SK-MEL-5 (cell line): ENCODE data around the gene XAGE3. TPM values are rescaled to one million over a fixed set of nuclear protein-coding genes. Genes with fewer than 3 reads are reported as not detected.
"Not testable (repeated sequence)": the region's sequence is repeated elsewhere in the genome, so short reads cannot be mapped to it uniquely, and the experiment has no call there.

Experiments
- DNase-seq: peaks from one replicate; pipeline ENCODE4 v3.0.0-alpha.2; 2016; ENCODE audit warnings: low read depth, low spot score
- in situ Hi-C: cut with HindIII; loops from 2 replicates; pipeline ENCODE4 v1.10.0; 2016; ENCODE audit warnings: low sequenced_read_pairs, high pct_unique_total_duplicates, low pct_unique_long_range_greater_than_20kb
- total RNA-seq: library from RNA; depleted of rRNA; stranded (reverse); fragments of >200 nt; shearing (Covaris generic); gene quantifications from 2 replicates; pipeline ENCODE4 v1.2.3, GENCODE V29; 2014; rRNA removed

Gene XAGE3
- total RNA-seq, 1 experiment from 2014 or later = not detected

- no peak for DNase-seq
- in situ Hi-C loops = no loop called here
Observed at GRCh38 chrX:52865343-52865998, 2.4 kb downstream of the XAGE3 start.

DNA sequence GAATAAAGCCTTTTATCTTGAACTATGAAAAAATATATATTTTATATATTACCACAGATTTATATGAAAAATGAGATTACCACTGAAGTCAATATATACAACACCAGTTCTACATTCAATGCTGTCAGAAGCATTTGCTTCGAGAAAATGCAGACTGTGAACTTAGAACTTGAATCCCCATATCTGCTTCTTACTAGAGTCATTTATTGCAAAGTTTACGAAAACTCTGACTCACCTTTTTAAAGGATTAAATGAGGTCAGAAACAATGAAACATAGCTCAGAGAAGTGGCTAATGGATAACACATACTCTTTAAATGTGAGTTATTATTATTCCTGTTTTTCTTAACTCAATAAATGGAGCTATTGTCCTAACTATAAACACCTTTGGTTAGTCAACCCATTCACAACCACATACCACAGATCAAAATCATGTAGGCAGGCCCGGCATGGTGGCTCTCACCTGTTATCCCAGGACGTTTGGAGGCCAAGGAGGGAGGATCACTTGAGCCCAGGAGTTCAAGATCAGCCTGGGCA is 10.8 kb downstream of the XAGE3 start:
- in situ Hi-C loops, DNase-seq: not testable (repeated sequence)

GRCh38 chrX:52852110-52852860 is 15.6 kb downstream of the XAGE3 start:
- in situ Hi-C loops = no loop called here
- DNase-seq = no peak

GRCh38 chrX:52843619-52844018 is 24.3 kb downstream of the XAGE3 start:
- in situ Hi-C loops, DNase-seq: not testable (repeated sequence)

DNA sequence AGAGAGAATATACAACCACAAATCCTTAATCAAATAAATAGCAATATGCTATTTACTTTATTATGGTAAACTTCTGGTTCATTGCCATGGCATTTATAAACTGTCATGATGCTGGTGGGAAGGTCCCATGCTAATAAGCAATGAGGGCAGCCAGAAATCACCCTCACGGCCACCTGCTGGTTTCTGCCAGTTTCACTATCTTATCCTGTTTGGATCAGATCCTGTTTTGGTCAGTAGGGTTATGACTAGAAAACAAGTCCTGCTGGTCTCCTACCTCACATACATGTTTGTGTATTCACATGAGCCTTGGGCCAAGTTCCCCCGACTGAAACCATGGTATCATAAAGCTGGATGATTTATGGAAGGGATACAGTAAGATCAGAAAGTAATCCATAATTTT is 28.7 kb downstream of the XAGE3 start:
- no peak for DNase-seq
- in situ Hi-C loops = no loop called here

- in situ Hi-C loops = no loop called here
Observed at GRCh38 chrX:52830551-52830950, 37.3 kb downstream of the XAGE3 start.

DNA sequence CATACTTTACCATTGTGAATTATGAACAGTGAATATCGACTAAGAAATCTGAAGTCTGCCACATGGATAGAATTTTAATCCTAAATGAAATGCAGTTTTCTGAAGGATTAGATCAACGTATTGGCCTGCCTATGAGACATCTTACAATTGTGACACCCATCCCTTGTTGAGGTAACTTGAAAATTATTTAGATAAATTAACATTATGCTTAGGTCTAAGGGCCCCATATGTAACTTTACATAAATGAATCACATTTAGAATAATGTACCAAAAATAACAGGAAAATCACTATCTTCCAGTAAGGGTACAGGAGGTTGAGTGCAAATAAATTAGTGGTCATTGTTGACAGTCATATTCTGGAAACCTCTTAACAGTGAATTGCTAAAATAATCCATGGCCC is 43.3 kb downstream of the XAGE3 start:
- DNase-seq = no peak
- in situ Hi-C loops = no loop called here

More at GRCh38 chrX:52830551-52830950, 37.3 kb downstream of the XAGE3 start:
- no peak for DNase-seq

GRCh38 chrX:52821079-52821760 is 46.7 kb downstream of the XAGE3 start:
- in situ Hi-C loops = no loop called here
- no peak for DNase-seq

DNA sequence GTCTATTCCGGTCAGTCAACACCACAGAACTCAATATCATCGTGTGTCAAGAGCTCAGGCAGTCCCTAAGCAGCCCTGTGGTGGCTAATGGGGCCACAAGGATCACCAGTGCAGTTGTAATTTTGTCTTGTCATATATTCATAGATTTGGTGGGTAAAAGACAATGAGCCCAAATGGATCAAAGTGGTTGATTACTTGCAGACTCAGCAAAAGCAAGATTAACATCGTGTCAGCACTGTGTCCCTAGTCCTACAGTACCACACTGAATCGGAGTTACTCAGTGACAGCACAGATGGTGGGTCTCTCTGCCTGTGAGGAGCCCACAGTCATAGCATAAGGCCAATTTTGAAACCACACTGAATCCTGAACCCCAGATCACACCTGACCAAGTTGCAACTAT is 48.1 kb downstream of the XAGE3 start:
- no peak for DNase-seq
- in situ Hi-C loops = no loop called here

Other genes starting within 250 kb of the XAGE3 start
- not detected in 2 replicates for gene SSX7, start 213.2 kb downstream of the XAGE3 start, total RNA-seq
- not detected in 2 replicates for gene SSX2, start 160.9 kb downstream of the XAGE3 start, total RNA-seq
- gene SSX2B, start 116.8 kb downstream of the XAGE3 start, total RNA-seq = not detected in 2 replicates
- not detected in 2 replicates for gene SPANXN5, start 70.7 kb downstream of the XAGE3 start, total RNA-seq
- gene XAGE5, start 56.8 kb downstream of the XAGE3 start, total RNA-seq = not detected in 2 replicates
- 7.5 and 9.1 TPM in 2 replicates for gene FAM156B, start 29.2 kb upstream of the XAGE3 start, total RNA-seq
- 3.1 and 5.5 TPM in 2 replicates for gene FAM156A, start 90.4 kb upstream of the XAGE3 start, total RNA-seq
- gene GPR173, start 180.7 kb upstream of the XAGE3 start, total RNA-seq = not detected in 2 replicates
- gene TSPYL2, start 214.3 kb upstream of the XAGE3 start, total RNA-seq = 4.6 and 5.4 TPM in 2 replicates
- 7.9 and 8.5 TPM in 2 replicates for gene KANTR, start 226.1 kb upstream of the XAGE3 start, total RNA-seq